DOHH2 (cell line): ENCODE data around the gene EMSY.

Experiments
- H3F3A ChIP-seq: fragments of 200-600 bp; sonication (generic), shearing (Covaris generic); 2 replicates; pipeline ENCODE4 v1.6.0; 2016; ENCODE audit warnings: antibody characterized with exemption, mild to moderate bottlenecking; ENCODE audit not compliant: control insufficient read depth, insufficient read depth
- H3K27ac ChIP-seq: fragments of 200-600 bp; sonication (generic); 2 replicates; pipeline ENCODE4 v1.5.1; 2014; ENCODE audit warnings: low read depth, mild to moderate bottlenecking, low read length, moderate library complexity
- H3K27me3 ChIP-seq: fragments of 200-600 bp; sonication (generic); 2 replicates; pipeline ENCODE4 v1.6.1; 2014; ENCODE audit warnings: mild to moderate bottlenecking, low read length, mixed read lengths; ENCODE audit not compliant: control insufficient read depth
- H3K36me3 ChIP-seq: fragments of 200-600 bp; sonication (generic); 2 replicates; pipeline ENCODE4 v1.6.1; 2014; ENCODE audit warnings: mild to moderate bottlenecking, low read length, moderate library complexity, mixed read lengths; ENCODE audit not compliant: control insufficient read depth
- H3K4me1 ChIP-seq: fragments of 200-600 bp; sonication (generic); 2 replicates; pipeline ENCODE4 v1.6.1; 2014; ENCODE audit warnings: mild to moderate bottlenecking, low read length, mixed read lengths; ENCODE audit not compliant: control insufficient read depth
- H3K4me2 ChIP-seq: fragments of 200-600 bp; sonication (generic); 2 replicates; pipeline ENCODE4 v1.6.0; 2014; ENCODE audit warnings: mild to moderate bottlenecking, low read length, moderate library complexity
- H3K4me3 ChIP-seq: fragments of 200-600 bp; sonication (generic); 2 replicates; pipeline ENCODE4 v1.5.1; 2014; ENCODE audit warnings: mild to moderate bottlenecking, low read length, mixed read lengths
- H3K79me2 ChIP-seq: fragments of 200-600 bp; sonication (generic); 2 replicates; pipeline ENCODE4 v1.6.1; 2014; ENCODE audit warnings: mild to moderate bottlenecking, low read length, mixed read lengths; ENCODE audit not compliant: control insufficient read depth
- H3K9me2 ChIP-seq: fragments of 200-600 bp; sonication (generic); replicated peaks from 2 replicates; pipeline ENCODE4 v1.6.1; 2014; ENCODE audit warnings: mild to moderate bottlenecking, low read length, mixed read lengths; ENCODE audit not compliant: control insufficient read depth
- H3K9me3 ChIP-seq: fragments of 200-600 bp; sonication (generic); 2 replicates; pipeline ENCODE4 v1.6.1; 2014; ENCODE audit warnings: antibody characterized with exemption, low read length, mixed read lengths; ENCODE audit not compliant: control insufficient read depth, insufficient read depth
- H4K20me1 ChIP-seq: fragments of 200-600 bp; sonication (generic); 2 replicates; pipeline ENCODE4 v1.6.0; 2014; ENCODE audit warnings: low read depth, mild to moderate bottlenecking, antibody characterized with exemption, low read length, moderate library complexity; ENCODE audit not compliant: control insufficient read depth, insufficient read depth
- EZH2phosphoT487 ChIP-seq: fragments of 200-600 bp; sonication (generic); IDR thresholded peaks from 2 replicates; pipeline ENCODE4 v1.6.1; 2017; ENCODE audit warnings: borderline replicate concordance, mild to moderate bottlenecking, antibody characterized with exemption, low read length, moderate library complexity, mixed read lengths
- TF ChIP-seq, protein P1 (sequence below): fragments of 200-600 bp; sonication (generic); IDR thresholded peaks from one replicate; pipeline ENCODE4 v1.5.1; 2014; ENCODE audit warnings: antibody characterized with exemption, mild to moderate bottlenecking, low read depth, low read length; ENCODE audit not compliant: poor library complexity, severe bottlenecking

Gene EMSY

DNA sequence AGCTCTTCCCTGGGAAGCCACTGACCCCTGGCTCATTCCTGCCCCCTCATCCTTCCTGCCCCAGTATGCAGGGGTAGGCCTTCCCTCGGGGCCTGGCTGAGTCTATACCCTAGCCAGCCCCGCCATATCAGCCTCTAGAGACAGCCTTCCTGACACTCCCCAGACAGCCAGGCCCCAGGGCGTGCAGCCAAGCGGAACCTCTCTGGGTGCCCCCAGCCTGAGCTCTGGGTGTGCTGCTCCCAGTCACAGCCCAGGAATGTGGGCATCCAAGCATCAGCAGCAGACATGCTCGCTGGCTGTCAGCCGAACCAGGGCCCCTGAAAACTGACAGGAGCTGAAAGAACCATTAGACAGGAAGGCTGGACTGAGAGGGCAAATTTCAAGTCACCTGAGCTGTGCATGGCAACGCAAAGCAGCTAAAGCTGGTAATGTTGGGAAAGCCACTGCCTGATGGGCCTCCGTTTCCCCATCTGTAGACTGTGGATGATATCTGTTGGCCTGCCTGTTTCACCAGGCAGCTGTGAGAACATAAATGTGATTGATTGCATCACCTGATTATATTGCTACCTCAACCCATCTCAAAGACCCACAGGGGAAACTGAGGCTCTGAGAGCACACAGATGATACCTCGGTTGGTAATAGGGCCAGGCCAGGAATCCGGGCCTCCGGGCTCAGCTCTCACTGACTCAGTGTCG lies 132.6 kb downstream of the EMSY start:
- no peak overlapping the region for H3K4me3 ChIP-seq
- H4K20me1 ChIP-seq, result no peaks in the 10 kb centered on the region
- no peaks in the 10 kb centered on the region for H3K79me2 ChIP-seq
- H3K4me1 ChIP-seq, result no peaks in the 10 kb centered on the region; the same call in 1 of the 2 replicates
- H3K9me2 ChIP-seq, result no peaks in the 10 kb centered on the region
- no peaks in the 10 kb centered on the region for H3K9me3 ChIP-seq
- TF ChIP-seq EZH2phosphoT487, result no peak
- TF ChIP-seq, protein P1, sequence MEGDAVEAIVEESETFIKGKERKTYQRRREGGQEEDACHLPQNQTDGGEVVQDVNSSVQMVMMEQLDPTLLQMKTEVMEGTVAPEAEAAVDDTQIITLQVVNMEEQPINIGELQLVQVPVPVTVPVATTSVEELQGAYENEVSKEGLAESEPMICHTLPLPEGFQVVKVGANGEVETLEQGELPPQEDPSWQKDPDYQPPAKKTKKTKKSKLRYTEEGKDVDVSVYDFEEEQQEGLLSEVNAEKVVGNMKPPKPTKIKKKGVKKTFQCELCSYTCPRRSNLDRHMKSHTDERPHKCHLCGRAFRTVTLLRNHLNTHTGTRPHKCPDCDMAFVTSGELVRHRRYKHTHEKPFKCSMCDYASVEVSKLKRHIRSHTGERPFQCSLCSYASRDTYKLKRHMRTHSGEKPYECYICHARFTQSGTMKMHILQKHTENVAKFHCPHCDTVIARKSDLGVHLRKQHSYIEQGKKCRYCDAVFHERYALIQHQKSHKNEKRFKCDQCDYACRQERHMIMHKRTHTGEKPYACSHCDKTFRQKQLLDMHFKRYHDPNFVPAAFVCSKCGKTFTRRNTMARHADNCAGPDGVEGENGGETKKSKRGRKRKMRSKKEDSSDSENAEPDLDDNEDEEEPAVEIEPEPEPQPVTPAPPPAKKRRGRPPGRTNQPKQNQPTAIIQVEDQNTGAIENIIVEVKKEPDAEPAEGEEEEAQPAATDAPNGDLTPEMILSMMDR, result no peak
- no peaks in the 10 kb centered on the region for H3F3A ChIP-seq
- peaks cover 15% of the 10 kb centered on the region for H3K27me3 ChIP-seq
- H3K4me2 ChIP-seq, result no peak overlapping the region
- H3K27ac ChIP-seq, result no peak overlapping the region
- no peaks in the 10 kb centered on the region for H3K36me3 ChIP-seq

DNA sequence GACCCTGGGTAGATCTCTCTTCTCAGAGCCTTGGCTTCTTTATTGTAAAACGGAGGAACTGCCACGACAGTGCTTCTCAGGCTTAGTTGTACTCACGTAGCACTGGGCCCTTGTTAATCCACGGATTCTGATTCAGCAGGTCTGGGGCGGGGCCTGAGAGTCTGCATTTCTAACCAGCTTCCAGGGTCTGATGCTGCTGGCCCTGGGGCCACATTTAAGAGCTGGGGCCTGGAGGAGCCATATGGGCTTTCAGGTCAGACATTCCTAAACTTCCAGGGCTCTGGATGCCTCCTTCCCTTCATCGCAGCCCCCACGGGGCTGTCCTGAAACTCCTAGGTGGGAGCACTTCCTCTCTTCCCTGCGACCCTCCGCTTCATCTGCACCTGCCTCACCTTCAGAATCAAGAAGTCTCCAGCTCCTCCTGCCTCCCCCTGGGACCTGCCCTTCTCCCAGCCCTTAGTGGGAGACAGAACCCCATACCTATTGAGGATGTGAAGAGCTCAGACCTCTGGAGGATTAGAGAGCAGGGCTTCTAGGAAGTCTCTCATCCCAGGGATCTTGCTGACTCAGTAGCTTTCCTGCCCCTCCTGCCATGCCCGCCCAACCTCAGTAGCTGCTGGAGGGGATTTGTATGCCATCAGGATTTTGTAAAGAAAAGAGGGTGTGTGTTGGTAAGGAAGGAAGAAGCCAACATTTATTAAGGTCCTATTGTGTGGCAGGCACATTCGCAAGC lies 133.3 kb downstream of the EMSY start:
- no peak overlapping the region for H3K4me2 ChIP-seq

DNA sequence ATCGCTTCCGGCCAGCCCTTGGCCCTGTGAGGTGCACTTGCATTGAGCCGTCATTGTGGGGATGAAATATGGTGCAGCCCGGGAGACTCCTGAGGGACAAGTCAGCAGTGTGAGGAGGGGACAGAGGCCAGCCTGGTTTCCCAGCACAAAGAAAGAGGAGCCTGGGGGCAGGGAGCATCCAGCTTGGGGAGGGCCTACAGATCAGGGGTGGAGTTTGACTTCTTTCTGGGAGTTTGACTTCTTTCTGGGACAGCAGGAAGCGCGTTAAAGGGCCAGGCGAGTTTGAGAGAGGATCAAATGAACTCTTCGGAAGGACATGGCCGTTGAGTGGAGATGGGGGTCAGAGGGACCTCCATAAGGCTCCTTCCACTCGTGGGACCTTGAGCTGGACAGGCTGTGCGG lies 133.8 kb downstream of the EMSY start:
- H3K4me3 ChIP-seq, result no peak overlapping the region
- peaks cover 14% of the 10 kb centered on the region for H3K27me3 ChIP-seq
- H3K79me2 ChIP-seq, result no peaks in the 10 kb centered on the region
- TF ChIP-seq EZH2phosphoT487, result no peak
- TF ChIP-seq, protein P1, result no peak
- H3K27ac ChIP-seq, result no peak overlapping the region
- H3K36me3 ChIP-seq, result no peaks in the 10 kb centered on the region
- no peaks in the 10 kb centered on the region for H3F3A ChIP-seq
- H3K4me2 ChIP-seq, result no peak overlapping the region
- no peaks in the 10 kb centered on the region; the same call in 1 of the 2 replicates for H3K4me1 ChIP-seq
- no peaks in the 10 kb centered on the region for H3K9me3 ChIP-seq
- no peaks in the 10 kb centered on the region for H4K20me1 ChIP-seq
- no peaks in the 10 kb centered on the region for H3K9me2 ChIP-seq

More for the DNA sequence above, 133.3 kb downstream of the EMSY start:
- no peaks in the 10 kb centered on the region for H3K36me3 ChIP-seq
- no peaks in the 10 kb centered on the region for H3K9me2 ChIP-seq
- H3F3A ChIP-seq, result no peaks in the 10 kb centered on the region
- H3K4me3 ChIP-seq, result no peak overlapping the region
- no peak for TF ChIP-seq EZH2phosphoT487
- TF ChIP-seq, protein P1, result no peak
- no peaks in the 10 kb centered on the region for H3K9me3 ChIP-seq
- H3K4me1 ChIP-seq, result no peaks in the 10 kb centered on the region; the same call in 1 of the 2 replicates
- no peak overlapping the region for H3K27ac ChIP-seq
- H4K20me1 ChIP-seq, result no peaks in the 10 kb centered on the region
- no peaks in the 10 kb centered on the region for H3K79me2 ChIP-seq
- H3K27me3 ChIP-seq, result peaks cover 15% of the 10 kb centered on the region
